HepG2 (cell line): ENCODE measurements around the gene RTEL1. TPM values are rescaled to one million over a fixed set of nuclear protein-coding genes. Genes with fewer than 3 reads are reported as not detected.
A peak's percentile ranks its signal among the peaks of the same experiment; 100 is the strongest.

Experiments
- ATF1 ChIP-seq: IDR thresholded peaks from 2 replicates; pipeline ENCODE4 v1.6.1; 2016; ENCODE audit warnings: mild to moderate bottlenecking, control low read depth
- CREB1 ChIP-seq, 2 experiments: fragments of 450-650 bp in 1 of 2; IDR thresholded peaks; 2 replicates each; pipeline ENCODE4 v1.6.1; 2016 to 2017; ENCODE audit warnings: control low read depth in 1 of 2, mild to moderate bottlenecking in 1 of 2, missing compliant biosample characterization in 1 of 2, missing genetic modification characterization in 1 of 2
- EED ChIP-seq: sonication (generic); formaldehyde crosslinking; IDR thresholded peaks from 2 replicates; pipeline ENCODE4 v1.5.0; 2020; ENCODE audit warnings: mild to moderate bottlenecking, missing genetic modification reagents
- FOXC1 ChIP-seq: sonication (generic); formaldehyde crosslinking; IDR thresholded peaks from 2 replicates; pipeline ENCODE4 v1.8.0; 2022; ENCODE audit warnings: mild to moderate bottlenecking, missing genetic modification reagents, borderline replicate concordance
- HINFP ChIP-seq: sonication (generic); formaldehyde crosslinking; IDR thresholded peaks from 2 replicates; pipeline ENCODE4 v1.4.0; 2020; ENCODE audit warnings: low read depth, mild to moderate bottlenecking, missing genetic modification reagents
- HNRNPL ChIP-seq: fragments of 200-400 bp; formaldehyde crosslinking; IDR thresholded peaks from 2 replicates; pipeline ENCODE4 v1.6.1; 2017; ENCODE audit warnings: mild to moderate bottlenecking, low read depth, low read length
- HOXA3 ChIP-seq: sonication (generic); formaldehyde crosslinking; IDR thresholded peaks from 2 replicates; pipeline ENCODE4 v1.5.0; 2020; ENCODE audit warnings: missing genetic modification reagents
- MAFK ChIP-seq, 2 experiments: IDR thresholded peaks in 1 of 2; conservative IDR thresholded peaks in 1 of 2; 2 replicates each; pipeline ENCODE4 v1.6.1; 2011; ENCODE audit warnings: improper control_type of control experiment in 2 of 2, low read length in 2 of 2
- MLXIP ChIP-seq: sonication (generic); formaldehyde crosslinking; IDR thresholded peaks from 2 replicates; pipeline ENCODE4 v1.9.0; 2021; ENCODE audit warnings: missing genetic modification reagents, borderline replicate concordance
- NFKB2 ChIP-seq: sonication (generic); formaldehyde crosslinking; IDR thresholded peaks from 2 replicates; pipeline ENCODE4 v1.4.0; 2020; ENCODE audit warnings: missing genetic modification reagents, borderline replicate concordance
- SIN3B ChIP-seq: fragments of 150-350 bp; IDR thresholded peaks from 2 replicates; pipeline ENCODE4 v1.6.1; 2014; ENCODE audit warnings: low read length
- SKIL ChIP-seq: sonication (generic); formaldehyde crosslinking; IDR thresholded peaks from 2 replicates; pipeline ENCODE4 v1.8.0; 2022; ENCODE audit warnings: missing genetic modification reagents, mild to moderate bottlenecking, moderate library complexity, borderline replicate concordance
- TFE3 ChIP-seq: IDR thresholded peaks from 2 replicates; pipeline ENCODE4 v1.6.1; 2016
- ZIK1 ChIP-seq: sonication (generic); formaldehyde crosslinking; IDR thresholded peaks from 2 replicates; pipeline ENCODE4 v1.5.0; 2020; ENCODE audit warnings: mild to moderate bottlenecking, low read depth, missing genetic modification reagents, borderline replicate concordance
- ZNF251 ChIP-seq: sonication (generic); formaldehyde crosslinking; IDR thresholded peaks from 2 replicates; pipeline ENCODE4 v1.9.0; 2021; ENCODE audit warnings: mild to moderate bottlenecking, missing genetic modification reagents
- ZNF296 ChIP-seq: sonication (generic); formaldehyde crosslinking; conservative IDR thresholded peaks from 2 replicates; pipeline ENCODE4 v1.5.0; 2020; ENCODE audit warnings: mild to moderate bottlenecking, missing genetic modification reagents
- ZNF7 ChIP-seq: IDR thresholded peaks from 2 replicates; pipeline ENCODE4 v1.6.1; 2016; ENCODE audit warnings: missing biosample characterization, missing genetic modification reagents
- ZNF749 ChIP-seq: sonication (generic); formaldehyde crosslinking; IDR thresholded peaks from 2 replicates; pipeline ENCODE4 v1.8.0; 2022; ENCODE audit warnings: mild to moderate bottlenecking, missing genetic modification reagents, moderate library complexity, borderline replicate concordance
- polyA plus RNA-seq, 8 experiments: library from polyadenylated mRNA; depleted of rRNA in 3 of 8; stranded (reverse) in 7 of 8; unstranded in 1 of 8; fragments of >200 nt; fragmentation: Illumina TruSeq in 4 of 8; extraction: Trizol in 4 of 8; gene quantifications; 2 replicates each; pipeline versions ENCODE4 v1.2.1 to v1.2.3, GENCODE V29; 2011 to 2016; ENCODE audit warnings: low read depth in 4 of 8, missing spikeins in 1 of 8, mixed read lengths in 1 of 8; ENCODE audit not compliant: insufficient read depth in 1 of 8
- total RNA-seq, 5 experiments: library from RNA; depleted of rRNA; stranded (reverse); fragments of >200 nt; fragmentation: Illumina TruSeq; extraction: Trizol; gene quantifications; 2 replicates each; pipeline ENCODE4 v1.2.3, GENCODE V29; 2016; ENCODE audit warnings: low read depth in 1 of 5
- TF ChIP-seq, protein P1 (sequence below): sonication (generic); formaldehyde crosslinking; IDR thresholded peaks from 2 replicates; pipeline ENCODE4 v1.8.1; 2023; ENCODE audit warnings: missing genetic modification reagents, mild to moderate bottlenecking, borderline replicate concordance
- TF ChIP-seq, protein P2 (sequence below): fragments of 450-650 bp; IDR thresholded peaks from 2 replicates; pipeline ENCODE4 v1.6.1; 2017

Gene RTEL1
- total and polyA plus RNA-seq, 2 of the 13 experiments (the other 11 are each of a cell fraction or from before 2014, with no cell fraction given), result 21.8 to 36.4 TPM

- TF ChIP-seq HINFP (CRISPR knock-in tag) (no peak), EED (CRISPR knock-in tag) (no peak), MLXIP (CRISPR knock-in tag) (no peak), NFKB2 (CRISPR knock-in tag) (no peak), HNRNPL (0 out of 2 replicates have a peak, but pooled peaks have one; percentile 69), HOXA3 (CRISPR knock-in tag) (no peak), TFE3 (CRISPR knock-in tag) (no peak), ZIK1 (CRISPR knock-in tag) (no peak), SIN3B (no peak), ATF1 (CRISPR knock-in tag) (no peak), ZNF749 (CRISPR knock-in tag) (no peak), ZNF251 (no peak), CREB1 (IDR thresholded peaks at IDR 0.05) (no peak), CREB1 (CRISPR knock-in tag; IDR thresholded peaks at IDR 0.05) (no peak), ZNF296 (CRISPR knock-in tag) (no peak), SKIL (CRISPR knock-in tag) (no peak), MAFK (conservative IDR thresholded peaks at IDR 0.05 in 1 of 2, IDR thresholded peaks at IDR 0.05 in 1 of 2; ENCODE audit: low read length in 2 of 2) (no peak), ZNF7 (CRISPR knock-in tag) (no peak), FOXC1 (CRISPR knock-in tag) (no peak)
- TF ChIP-seq, protein P1, sequence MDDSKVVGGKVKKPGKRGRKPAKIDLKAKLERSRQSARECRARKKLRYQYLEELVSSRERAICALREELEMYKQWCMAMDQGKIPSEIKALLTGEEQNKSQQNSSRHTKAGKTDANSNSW (CRISPR knock-in tag), result no peak
- TF ChIP-seq, protein P2, sequence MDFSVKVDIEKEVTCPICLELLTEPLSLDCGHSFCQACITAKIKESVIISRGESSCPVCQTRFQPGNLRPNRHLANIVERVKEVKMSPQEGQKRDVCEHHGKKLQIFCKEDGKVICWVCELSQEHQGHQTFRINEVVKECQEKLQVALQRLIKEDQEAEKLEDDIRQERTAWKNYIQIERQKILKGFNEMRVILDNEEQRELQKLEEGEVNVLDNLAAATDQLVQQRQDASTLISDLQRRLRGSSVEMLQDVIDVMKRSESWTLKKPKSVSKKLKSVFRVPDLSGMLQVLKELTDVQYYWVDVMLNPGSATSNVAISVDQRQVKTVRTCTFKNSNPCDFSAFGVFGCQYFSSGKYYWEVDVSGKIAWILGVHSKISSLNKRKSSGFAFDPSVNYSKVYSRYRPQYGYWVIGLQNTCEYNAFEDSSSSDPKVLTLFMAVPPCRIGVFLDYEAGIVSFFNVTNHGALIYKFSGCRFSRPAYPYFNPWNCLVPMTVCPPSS, result no peak
Measured at GRCh38 chr20:63682384-63683139, 24.4 kb downstream of the RTEL1 start (continued).
